ENCODE results near the gene RPP25. TPM values are rescaled to one million over a fixed set of nuclear protein-coding genes. Genes with fewer than 3 reads are reported as not detected.

RPP25 gene
- polyA plus RNA-seq, 3 donors = 1.7 to 6.7 (median 6.5) TPM

DNA sequence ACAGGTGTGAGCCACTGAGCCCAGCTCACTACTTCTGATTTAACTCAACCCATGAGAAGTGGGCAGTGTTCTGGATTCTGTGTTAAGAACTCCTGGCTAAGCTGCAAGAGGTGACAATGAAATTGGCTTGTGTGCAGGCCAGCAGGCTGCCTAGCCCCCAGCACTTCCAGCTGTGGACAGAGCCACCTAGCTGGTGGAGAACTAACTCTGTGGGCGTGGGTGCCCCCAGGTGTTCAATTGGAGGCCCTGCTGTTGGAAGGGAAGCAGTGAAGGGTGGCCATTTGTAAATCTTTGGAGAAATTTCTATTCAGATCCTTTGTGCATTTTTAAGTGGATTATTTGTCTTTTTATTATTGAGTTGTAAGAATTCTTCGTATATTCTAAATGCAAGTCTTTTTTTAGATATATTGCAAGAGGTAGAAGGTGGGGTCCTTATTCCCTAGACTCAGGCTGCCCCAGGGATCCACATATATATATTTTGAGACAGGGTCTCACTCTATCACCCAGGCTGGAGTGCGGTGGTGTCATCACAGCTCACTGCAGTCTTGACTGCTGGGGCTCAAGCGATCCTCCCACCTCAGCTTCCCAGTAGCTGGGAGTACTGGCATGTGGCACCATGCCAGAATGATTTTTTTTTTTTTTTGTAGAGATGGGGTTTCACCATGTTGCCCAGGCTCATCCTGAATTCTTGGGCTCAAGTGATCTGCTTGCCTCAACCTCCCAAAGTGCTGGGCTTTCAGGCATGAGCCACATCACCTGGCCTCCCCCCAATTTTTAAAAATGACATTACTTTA is 31.6 kb upstream of the RPP25 start:
- no peaks in the 10 kb centered on the region for H3K36me3 ChIP-seq (replicated peaks in 1 of 2; ENCODE audit: control insufficient read depth in 1 of 2, insufficient read depth in 2 of 2, low read length in 2 of 2)
- H3K79me2 ChIP-seq (ENCODE audit: insufficient read depth, low read length) = no peaks in the 10 kb centered on the region
- H3K9me3 Mint-ChIP-seq = peaks cover 0 to 1% (median 0%) of the 10 kb centered on the region in 7 donors
- H3K4me2 ChIP-seq (replicated peaks; ENCODE audit: extremely low read depth, low read length, poor library complexity, severe bottlenecking) = no peak overlapping the region
- H3K4me3 ChIP-seq (replicated peaks in 1 of 3; ENCODE audit: low read depth in 2 of 3, low read length in 3 of 3) = no peak overlapping the region
- H3K9me3 ChIP-seq (replicated peaks in 1 of 2; ENCODE audit: control insufficient read depth in 1 of 2, insufficient read depth in 1 of 2, low read length in 2 of 2) = no peaks in the 10 kb centered on the region
- peaks cover 10 to 25% (median 24%) of the 10 kb centered on the region in 3 donors for H3K27me3 Mint-ChIP-seq (ENCODE audit: low read depth in 3 of 3)
- no peak for DNase-seq
- TF ChIP-seq, protein P1, sequence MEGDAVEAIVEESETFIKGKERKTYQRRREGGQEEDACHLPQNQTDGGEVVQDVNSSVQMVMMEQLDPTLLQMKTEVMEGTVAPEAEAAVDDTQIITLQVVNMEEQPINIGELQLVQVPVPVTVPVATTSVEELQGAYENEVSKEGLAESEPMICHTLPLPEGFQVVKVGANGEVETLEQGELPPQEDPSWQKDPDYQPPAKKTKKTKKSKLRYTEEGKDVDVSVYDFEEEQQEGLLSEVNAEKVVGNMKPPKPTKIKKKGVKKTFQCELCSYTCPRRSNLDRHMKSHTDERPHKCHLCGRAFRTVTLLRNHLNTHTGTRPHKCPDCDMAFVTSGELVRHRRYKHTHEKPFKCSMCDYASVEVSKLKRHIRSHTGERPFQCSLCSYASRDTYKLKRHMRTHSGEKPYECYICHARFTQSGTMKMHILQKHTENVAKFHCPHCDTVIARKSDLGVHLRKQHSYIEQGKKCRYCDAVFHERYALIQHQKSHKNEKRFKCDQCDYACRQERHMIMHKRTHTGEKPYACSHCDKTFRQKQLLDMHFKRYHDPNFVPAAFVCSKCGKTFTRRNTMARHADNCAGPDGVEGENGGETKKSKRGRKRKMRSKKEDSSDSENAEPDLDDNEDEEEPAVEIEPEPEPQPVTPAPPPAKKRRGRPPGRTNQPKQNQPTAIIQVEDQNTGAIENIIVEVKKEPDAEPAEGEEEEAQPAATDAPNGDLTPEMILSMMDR (IDR thresholded peaks at IDR 0.05) = no peak
- H3K9ac ChIP-seq (ENCODE audit: insufficient read depth, low read length, poor library complexity, severe bottlenecking) = no peak overlapping the region
- H3K27ac Mint-ChIP-seq = no peak overlapping the region
- no peak overlapping the region for H3K27ac ChIP-seq (ENCODE audit: low read depth in 1 of 2, low read length in 2 of 2)
- H3K36me3 Mint-ChIP-seq = no peaks in the 10 kb centered on the region
- H2AFZ ChIP-seq (ENCODE audit: insufficient read depth, low read depth, low read length, poor library complexity, severe bottlenecking) = no peak overlapping the region
- no peak overlapping the region for H3K4me3 Mint-ChIP-seq
- H3K4me1 Mint-ChIP-seq = peaks cover 8% of the 10 kb centered on the region
- H3K4me1 ChIP-seq (ENCODE audit: control insufficient read depth in 1 of 2, insufficient read depth in 2 of 2, low read length in 2 of 2) = no peaks in the 10 kb centered on the region
- peaks cover 0 to 12% of the 10 kb centered on the region in 2 donors for H3K27me3 ChIP-seq (ENCODE audit: control insufficient read depth in 2 of 2, insufficient read depth in 2 of 2, low read length in 2 of 2)
- intact Hi-C loops (cut with micrococcal nuclease) = no loop called here
- no peaks in the 10 kb centered on the region for H4K20me1 ChIP-seq (ENCODE audit: insufficient read depth, low read length)
- 20% methylated on average over 1 of the region's 4 CpGs for WGBS (ENCODE audit: insufficient coverage)

DNA sequence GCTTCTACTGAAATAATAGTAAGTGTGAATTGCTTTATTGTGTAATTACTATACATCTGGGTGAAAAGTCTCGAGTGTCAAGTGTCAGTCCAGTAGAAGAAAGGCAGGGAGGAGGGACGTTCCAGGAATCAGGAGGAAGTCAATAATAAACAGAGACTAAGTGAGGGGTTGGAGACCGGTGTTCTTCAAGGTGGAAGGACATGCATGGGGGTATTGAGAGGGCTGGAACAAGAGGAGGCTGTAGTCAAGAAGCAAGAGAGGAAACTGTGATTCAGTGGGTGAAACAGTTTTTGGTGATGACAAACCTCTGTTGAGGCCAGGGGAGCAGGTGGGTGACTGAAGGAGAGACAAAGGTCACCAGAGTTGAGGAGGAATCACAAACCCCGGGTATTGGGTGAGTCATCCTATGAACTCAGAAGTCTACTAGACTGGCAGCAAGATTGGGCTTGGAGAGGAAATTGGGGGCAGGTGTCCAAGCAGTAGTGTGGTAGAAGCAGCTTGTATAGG is 27.2 kb upstream of the RPP25 start:
- H3K4me3 ChIP-seq (replicated peaks in 1 of 3; ENCODE audit: low read depth in 2 of 3, low read length in 3 of 3) = no peak overlapping the region
- Mint-ChIP-seq H3K4me3 (no peak overlapping the region), H3K4me1 (peaks cover 8% of the 10 kb centered on the region), H3K9me3 (peaks cover 0 to 5% (median 0%) of the 10 kb centered on the region in 7 donors), H3K27me3 (ENCODE audit: low read depth in 3 of 3) (peaks cover 7 to 29% (median 16%) of the 10 kb centered on the region in 3 donors), H3K36me3 (no peaks in the 10 kb centered on the region), H3K27ac (peak overlapping the region in 2 of 7 donors; percentile 5 to 47)
- intact Hi-C loops (cut with micrococcal nuclease) = no loop called here
- no peaks in the 10 kb centered on the region for H4K20me1 ChIP-seq (ENCODE audit: insufficient read depth, low read length)
- no peaks in the 10 kb centered on the region for H3K36me3 ChIP-seq (replicated peaks in 1 of 2; ENCODE audit: control insufficient read depth in 1 of 2, insufficient read depth in 2 of 2, low read length in 2 of 2)
- H3K9me3 ChIP-seq (replicated peaks in 1 of 2; ENCODE audit: control insufficient read depth in 1 of 2, insufficient read depth in 1 of 2, low read length in 2 of 2) = no peaks in the 10 kb centered on the region
- H3K79me2 ChIP-seq (ENCODE audit: insufficient read depth, low read length) = no peaks in the 10 kb centered on the region
- no peak overlapping the region for H3K4me2 ChIP-seq (replicated peaks; ENCODE audit: extremely low read depth, low read length, poor library complexity, severe bottlenecking)
- H3K27me3 ChIP-seq (ENCODE audit: control insufficient read depth in 2 of 2, insufficient read depth in 2 of 2, low read length in 2 of 2) = peaks cover 0 to 10% of the 10 kb centered on the region in 2 donors
- no peak overlapping the region for H2AFZ ChIP-seq (ENCODE audit: insufficient read depth, low read depth, low read length, poor library complexity, severe bottlenecking)
- no peaks in the 10 kb centered on the region for H3K4me1 ChIP-seq (ENCODE audit: control insufficient read depth in 1 of 2, insufficient read depth in 2 of 2, low read length in 2 of 2)
- no peak overlapping the region for H3K27ac ChIP-seq (ENCODE audit: low read depth in 1 of 2, low read length in 2 of 2)
- H3K9ac ChIP-seq (ENCODE audit: insufficient read depth, low read length, poor library complexity, severe bottlenecking) = no peak overlapping the region
- TF ChIP-seq, protein P1 (IDR thresholded peaks at IDR 0.05) = no peak
- WGBS (ENCODE audit: insufficient coverage) = 34% methylated on average over 4 of the region's 4 CpGs
- peak in 2 of 3 donors; percentile 10 to 47 for DNase-seq

All from CD14-positive monocyte (primary cell).